Measurements from ENCODE around the gene HOXA5. TPM values are rescaled to one million over a fixed set of nuclear protein-coding genes. Genes with fewer than 3 reads are reported as not detected.

The HOXA5 gene
- total and polyA plus RNA-seq, 2 of the 8 experiments (the other 6 are each of a cell fraction or from before 2014, with no cell fraction given): not detected

DNA sequence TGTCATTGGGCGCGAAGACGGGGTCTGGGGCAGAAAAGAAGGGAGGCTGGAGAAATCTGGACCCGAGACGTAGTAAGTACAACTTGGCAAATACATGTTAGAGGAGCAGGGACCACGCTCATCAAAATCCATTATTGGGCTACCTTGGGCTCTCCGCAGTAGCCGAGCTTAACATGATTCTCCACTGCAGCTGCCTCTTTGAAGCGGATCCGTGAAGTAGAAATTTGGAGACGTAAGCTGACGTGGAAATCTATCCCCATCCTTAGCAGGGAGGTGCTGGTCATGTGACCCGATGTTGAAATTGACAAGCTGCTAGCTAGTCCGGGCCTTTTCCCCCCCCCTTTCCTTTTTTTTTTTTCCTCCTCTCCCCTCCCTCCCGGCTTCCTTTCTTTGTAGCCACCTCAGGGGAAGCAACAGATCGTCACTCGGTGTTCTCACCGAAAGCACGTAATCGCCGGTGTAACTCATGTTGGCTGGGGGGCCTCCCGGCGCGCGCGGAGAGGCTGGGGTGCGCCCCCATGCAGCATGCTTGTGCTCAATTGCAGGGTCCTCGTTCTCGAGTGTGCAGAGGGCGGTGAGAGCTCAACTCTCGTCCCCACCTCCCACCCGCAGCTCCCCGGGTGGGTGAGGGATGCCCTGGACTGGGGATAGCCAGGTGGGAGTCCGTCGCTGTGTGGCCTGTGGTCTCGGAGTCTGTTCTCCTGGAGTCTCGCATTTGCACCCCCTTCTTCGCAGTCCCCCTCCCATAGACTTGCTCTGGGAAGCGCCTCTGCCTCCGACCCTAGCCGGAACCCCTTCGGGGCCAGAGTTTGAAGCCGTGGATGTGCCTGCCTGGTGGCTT lies 41.8 kb upstream of the HOXA5 start, which contains the start of gene HOXA11:
TSS of gene HOXA11 (minus strand) at position 220 of the 841 bp plus-strand sequence. CDS start at position 132, 88 bp downstream.
- TF ChIP-seq SIX5 (IDR thresholded peaks at IDR 0.05; ENCODE audit: low read depth, low read length) (no peak), KDM4A (IDR thresholded peaks at IDR 0.05; ENCODE audit: low read depth, low read length, severe bottlenecking) (peak; percentile 24), JUND (IDR thresholded peaks at IDR 0.05; ENCODE audit: low read length) (no peak), MAFK (IDR thresholded peaks at IDR 0.05; ENCODE audit: low read depth, low read length) (no peak), BACH1 (IDR thresholded peaks at IDR 0.05; ENCODE audit: low read length) (no peak), EZH2 (IDR thresholded peaks at IDR 0.05; ENCODE audit: low read depth, low read length, severe bottlenecking) (peak; percentile 48), EGR1 (IDR thresholded peaks at IDR 0.05; ENCODE audit: borderline replicate concordance, low read depth, low read length) (no peak), POLR2AphosphoS5 (IDR thresholded peaks at IDR 0.05; ENCODE audit: low read depth, low read length) (no peak)
- TF ChIP-seq, protein P1, sequence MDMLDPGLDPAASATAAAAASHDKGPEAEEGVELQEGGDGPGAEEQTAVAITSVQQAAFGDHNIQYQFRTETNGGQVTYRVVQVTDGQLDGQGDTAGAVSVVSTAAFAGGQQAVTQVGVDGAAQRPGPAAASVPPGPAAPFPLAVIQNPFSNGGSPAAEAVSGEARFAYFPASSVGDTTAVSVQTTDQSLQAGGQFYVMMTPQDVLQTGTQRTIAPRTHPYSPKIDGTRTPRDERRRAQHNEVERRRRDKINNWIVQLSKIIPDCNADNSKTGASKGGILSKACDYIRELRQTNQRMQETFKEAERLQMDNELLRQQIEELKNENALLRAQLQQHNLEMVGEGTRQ (IDR thresholded peaks at IDR 0.05; ENCODE audit: low read length): peak; percentile 55; the same call in 1 of the 2 replicates
- Histone ChIP-seq H3K4ac (replicated peaks; ENCODE audit: insufficient read length, low read depth, low read length) (no peak within 1 kb of the TSS), H3K4me3 (ENCODE audit: extremely low read depth in 1 of 4, insufficient read depth in 2 of 4, low read depth in 3 of 4, low read length in 4 of 4) (peak within 1 kb of the TSS in 1 of 4 experiments; percentile 27; a peak in 2 of 8 replicates), H3K36me3 (ENCODE audit: control insufficient read depth in 2 of 4, insufficient read depth in 4 of 4, low read length in 3 of 4) (peaks cover 0 to 5% (median 0%) of the 10 kb centered on the region in 4 experiments; a peak in 1 of 8 replicates), H2BK120ac (replicated peaks; ENCODE audit: low read depth, low read length) (no peak within 1 kb of the TSS), H3K79me1 (ENCODE audit: low read depth, low read length) (no peaks in the 10 kb centered on the region), H3K9ac (replicated peaks in 1 of 4; ENCODE audit: extremely low read depth in 1 of 4, low read depth in 3 of 4, low read length in 3 of 4) (no peak within 1 kb of the TSS), H3K9me3 (ENCODE audit: insufficient read depth in 2 of 2, low read depth in 1 of 2, low read length in 1 of 2) (no peaks in the 10 kb centered on the region; a peak in 1 of 4 replicates), H4K20me1 (replicated peaks in 1 of 2; ENCODE audit: control insufficient read depth in 1 of 2, insufficient read depth in 2 of 2, low read length in 2 of 2) (peaks cover 43 to 58% of the 10 kb centered on the region in 2 experiments), H3K27ac (ENCODE audit: low read depth, low read length) (no peak within 1 kb of the TSS), H4K91ac (replicated peaks; ENCODE audit: insufficient read length, low read length) (no peak within 1 kb of the TSS), H3K27me3 (replicated peaks in 1 of 4; ENCODE audit: control insufficient read depth in 3 of 4, extremely low read depth in 1 of 4, insufficient read depth in 3 of 4, low read length in 3 of 4) (peaks cover 97 to 100% (median 99%) of the 10 kb centered on the region in 4 experiments), H2BK20ac (ENCODE audit: low read length) (no peak within 1 kb of the TSS), H2AFZ (ENCODE audit: low read length) (no peak within 1 kb of the TSS), H3K4me1 (replicated peaks in 1 of 4; ENCODE audit: control insufficient read depth in 3 of 4, insufficient read depth in 4 of 4, low read length in 3 of 4) (peaks cover 0 to 27% (median 16%) of the 10 kb centered on the region in 4 experiments; a peak in 6 of 7 replicates), H3K14ac (ENCODE audit: insufficient read length) (no peak within 1 kb of the TSS), H3K23ac (ENCODE audit: insufficient read length) (no peak within 1 kb of the TSS), H4K8ac (ENCODE audit: extremely low read depth, insufficient read depth, low read length) (peak within 1 kb of the TSS; percentile 41; the same call in 1 of the 2 replicates), H3K56ac (replicated peaks; ENCODE audit: insufficient read length, low read depth, low read length) (no peak within 1 kb of the TSS), H3K4me2 (ENCODE audit: insufficient read depth in 1 of 2, low read depth in 2 of 2, low read length in 2 of 2) (peak within 1 kb of the TSS; percentile 33 to 38; a peak in 3 of 4 replicates), H2BK12ac (ENCODE audit: low read depth, low read length) (peak within 1 kb of the TSS; percentile 75), H3K79me2 (ENCODE audit: control insufficient read depth in 1 of 2, insufficient read depth in 2 of 2, low read length in 2 of 2) (no peaks in the 10 kb centered on the region), H3K23me2 (ENCODE audit: low read depth, low read length) (no peaks in the 10 kb centered on the region), H2BK5ac (ENCODE audit: low read depth, low read length) (no peak within 1 kb of the TSS), H3K18ac (ENCODE audit: extremely low read depth, low read length) (peak within 1 kb of the TSS; percentile 38; the same call in 1 of the 2 replicates), H4K5ac (ENCODE audit: insufficient read length, low read depth, low read length) (no peak within 1 kb of the TSS), H2BK15ac (ENCODE audit: low read length) (peak within 1 kb of the TSS; percentile 81; the same call in 1 of the 2 replicates), H2AK5ac (ENCODE audit: low read depth, low read length) (no peak within 1 kb of the TSS)
- DNase-seq (ENCODE audit: low read depth in 1 of 2, low spot score in 2 of 2): peak in 1 of 2 experiments; percentile 60
- FAIRE-seq: no peak
- POLR2A ChIA-PET (ENCODE audit: partially characterized antibody): interaction anchor here (1.2 kb wide), 1 partner anchor 62 kb away, joined by 3 read pairs; no protein-coding TSS in a partner anchor
- WGBS, 2 experiments (ENCODE audit: extremely low coverage in 1 of 2, insufficient coverage in 1 of 2, insufficient read length in 1 of 2, insufficient replicate concordance in 2 of 2, low coverage in 1 of 2, low lambda C conversion rate in 2 of 2, missing lambda C conversion rate in 1 of 2): 11% methylated on average over 40 of the region's 43 CpGs; no CpG with 5 or more reads in 1 of the 2 experiments
- CTCF ChIA-PET (ENCODE audit: partially characterized antibody): interaction anchor here (0.7 to 9.1 kb wide), 12 partner anchors 10 to 89 kb away, joined by 3 to 64 read pairs (median 4); partner anchors contain the start of genes HOXA1, HOXA10 and HOXA5
